Calu3 (cell line): Measurements from ENCODE around the gene PPEF1. TPM values are rescaled to one million over a fixed set of nuclear protein-coding genes. Genes with fewer than 3 reads are reported as not detected.

Experiments
- BruUV-seq: library from RNA; stranded (reverse); fragments of 400-500 nt; replicated peaks from 2 replicates; lab custom pipeline; 2021; lab: Mats Ljungman, UMichigan
- CTCF ChIA-PET: fragments of 300-600 bp; sonication (Branson Sonifier 250); formaldehyde crosslinking; loops from one replicate; lab custom pipeline; 2022; ENCODE audit warnings: antibody characterized with exemption; lab: Charles Lee
- DNase-seq: peaks from one replicate; pipeline ENCODE4 v3.0.0; 2022
- H3K27ac Mint-ChIP-seq: one replicate; pipeline ENCODE4 v1.8.0; 2022; ENCODE audit warnings: mixed read lengths; ENCODE audit not compliant: unreplicated experiment
- H3K27me3 Mint-ChIP-seq: one replicate; pipeline ENCODE4 v1.8.0; 2022; ENCODE audit warnings: mixed read lengths; ENCODE audit not compliant: unreplicated experiment
- H3K36me3 Mint-ChIP-seq: one replicate; pipeline ENCODE4 v1.8.0; 2022; ENCODE audit warnings: mild to moderate bottlenecking, moderate library complexity, mixed read lengths; ENCODE audit not compliant: insufficient read depth, unreplicated experiment
- H3K4me1 Mint-ChIP-seq: one replicate; pipeline ENCODE4 v1.8.0; 2022; ENCODE audit warnings: mild to moderate bottlenecking, low read depth, mixed read lengths; ENCODE audit not compliant: unreplicated experiment
- H3K4me3 Mint-ChIP-seq: one replicate; pipeline ENCODE4 v1.8.0; 2022; ENCODE audit warnings: mild to moderate bottlenecking, low read depth, moderate library complexity, mixed read lengths; ENCODE audit not compliant: unreplicated experiment
- H3K9me3 Mint-ChIP-seq: one replicate; pipeline ENCODE4 v1.8.0; 2022; ENCODE audit warnings: low read depth, mixed read lengths; ENCODE audit not compliant: unreplicated experiment
- CTCF ChIP-seq: fragments of 200-600 bp; IDR thresholded peaks from one replicate; pipeline ENCODE4 v1.8.0; 2022; ENCODE audit warnings: antibody characterized with exemption; ENCODE audit not compliant: unreplicated experiment
- intact Hi-C: fragments of 100-400 bp; cut with micrococcal nuclease; formaldehyde crosslinking; loops from one replicate; pipeline ENCODE4 v1.10.0; 2022; ENCODE audit not compliant: unreplicated experiment
- total RNA-seq: library from RNA; stranded (reverse); gene quantifications from 2 replicates; pipeline ENCODE4 v1.2.3, GENCODE V29; 2022

Gene PPEF1
- total RNA-seq, 1 experiment from 2014 or later: not detected

GRCh38 chrX:18696653-18697052 is 10.8 kb upstream of the PPEF1 start:
- no peak for TF ChIP-seq CTCF
- DNase-seq: no peak
- CTCF ChIA-PET: no interaction called here
- Mint-ChIP-seq H3K4me3 (no peak overlapping the region), H3K27me3 (peaks cover 35% of the 10 kb centered on the region), H3K27ac (no peak overlapping the region), H3K36me3 (no peaks in the 10 kb centered on the region), H3K9me3 (no peaks in the 10 kb centered on the region), H3K4me1 (peaks cover 2% of the 10 kb centered on the region)
- no TSS peak for BruUV-seq
- intact Hi-C loops: no loop called here

GRCh38 chrX:18698737-18699650 is 8.5 kb upstream of the PPEF1 start:
- Mint-ChIP-seq H3K27ac (no peak overlapping the region), H3K36me3 (peaks cover 6% of the 10 kb centered on the region), H3K4me3 (no peak overlapping the region), H3K9me3 (no peaks in the 10 kb centered on the region), H3K27me3 (peaks cover 20% of the 10 kb centered on the region), H3K4me1 (peaks cover 12% of the 10 kb centered on the region)
- CTCF ChIA-PET: no interaction called here
- intact Hi-C loops: no loop called here
- BruUV-seq: no TSS peak
- TF ChIP-seq CTCF: no peak
- no peak for DNase-seq

GRCh38 chrX:18701621-18702361 is 5.7 kb upstream of the PPEF1 start:
- Mint-ChIP-seq H3K36me3 (peaks cover 6% of the 10 kb centered on the region), H3K4me3 (peak overlapping the region; percentile 6), H3K27me3 (peaks cover 10% of the 10 kb centered on the region), H3K9me3 (no peaks in the 10 kb centered on the region), H3K4me1 (peaks cover 12% of the 10 kb centered on the region), H3K27ac (peak overlapping the region; percentile 73)
- CTCF ChIA-PET: interaction anchor here (1.2 kb wide), 2 partner anchors 10 to 23 kb away, joined by 3 read pairs; no protein-coding TSS in a partner anchor
- BruUV-seq: no TSS peak
- no peak for TF ChIP-seq CTCF
- peak; percentile 40 for DNase-seq
- intact Hi-C loops: no loop called here

GRCh38 chrX:18702362-18703195 is 4.9 kb upstream of the PPEF1 start:
- Mint-ChIP-seq H3K9me3 (no peaks in the 10 kb centered on the region), H3K27ac (peak overlapping the region; percentile 73), H3K4me3 (peak overlapping the region; percentile 6), H3K4me1 (peaks cover 12% of the 10 kb centered on the region), H3K27me3 (peaks cover 10% of the 10 kb centered on the region), H3K36me3 (peaks cover 6% of the 10 kb centered on the region)
- intact Hi-C loops: no loop called here
- BruUV-seq: no TSS peak
- CTCF ChIA-PET: interaction anchor here (1.2 kb wide), 2 partner anchors 9 to 22 kb away, joined by 3 read pairs; no protein-coding TSS in a partner anchor
- no peak for TF ChIP-seq CTCF
- DNase-seq: peak; percentile 3
